Stimulated activated CD8-positive, alpha-beta memory T cell treated with anti-CD3 and anti-CD28 coated beads, Interleukin-4, amount 100 ng/mL, for 48 hours (primary cell): Measurements from ENCODE around the gene CDKL5.
"Not testable (repeated sequence)": the region's sequence is repeated elsewhere in the genome, so short reads cannot be mapped to it uniquely, and the experiment has no call there.

Experiments used
- DNase-seq: peaks from one replicate; pipeline ENCODE4 v3.0.0-alpha.2; 2020

Gene CDKL5

DNA sequence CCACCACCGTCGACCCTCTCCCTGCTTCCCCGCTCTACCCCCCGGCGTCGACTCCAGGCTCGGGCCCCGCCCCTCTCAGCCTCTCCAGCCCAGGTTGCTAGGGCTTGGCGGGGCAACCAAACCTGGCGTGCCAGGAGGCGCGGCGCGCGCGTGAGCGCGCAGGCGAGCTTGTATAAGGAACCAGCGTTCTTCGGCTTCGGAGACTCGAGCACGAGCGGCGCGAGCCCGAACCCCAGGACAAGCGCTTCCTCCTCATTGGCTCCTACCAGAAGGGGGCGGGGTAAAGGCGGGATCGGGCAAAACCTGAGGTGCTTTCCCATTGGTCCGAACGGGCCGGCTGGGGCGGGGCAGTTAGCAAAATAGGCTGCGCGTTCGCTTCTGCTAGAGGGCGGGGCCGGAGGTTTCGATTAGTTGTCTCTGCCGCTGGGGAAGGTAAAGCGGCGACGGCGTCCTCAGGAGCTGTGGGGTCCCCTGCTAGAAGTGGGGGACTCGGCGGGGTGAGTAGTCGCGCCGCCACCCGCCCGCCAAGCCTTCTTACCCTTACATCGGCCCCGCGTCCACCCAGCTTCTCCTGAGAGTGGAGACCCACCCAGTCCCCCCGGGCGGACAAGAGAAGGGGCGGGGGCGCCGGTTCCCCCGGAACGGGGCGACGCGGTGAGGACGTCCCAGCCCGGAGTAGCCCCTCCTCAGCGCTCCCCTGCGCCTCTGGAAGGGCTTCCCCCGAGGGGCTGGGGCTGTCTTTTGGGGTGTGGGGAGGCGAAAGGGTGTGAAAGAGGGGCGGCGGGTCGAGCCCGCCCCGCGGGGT, at the start of gene CDKL5:
Gene CDKL5 (plus strand): TSS at position 410 of the 805 bp plus-strand sequence. CDS start 81,489 bp downstream, outside the sequence.
- DNase-seq, result peak; percentile 94

DNA sequence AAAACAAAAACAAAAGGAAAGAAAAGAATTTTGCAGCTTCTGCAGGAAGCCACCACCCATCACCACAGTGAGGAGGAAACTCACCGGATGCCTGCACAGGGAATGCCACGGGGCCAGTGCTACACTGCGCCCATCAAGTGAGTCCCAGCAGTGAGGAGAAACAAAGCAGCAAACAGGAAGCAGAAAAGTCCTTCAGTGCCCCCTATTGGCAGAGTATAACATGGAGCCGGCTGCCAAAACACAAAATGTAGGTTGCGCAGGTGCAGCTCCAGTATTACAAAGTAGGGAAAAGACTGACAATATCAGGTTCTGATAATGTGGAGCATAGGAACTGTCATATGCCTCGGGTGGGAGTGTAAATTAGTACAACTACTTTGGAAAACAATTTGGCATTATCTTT, 47.6 kb upstream of the CDKL5 start:
- DNase-seq, result peak; percentile 30

DNA sequence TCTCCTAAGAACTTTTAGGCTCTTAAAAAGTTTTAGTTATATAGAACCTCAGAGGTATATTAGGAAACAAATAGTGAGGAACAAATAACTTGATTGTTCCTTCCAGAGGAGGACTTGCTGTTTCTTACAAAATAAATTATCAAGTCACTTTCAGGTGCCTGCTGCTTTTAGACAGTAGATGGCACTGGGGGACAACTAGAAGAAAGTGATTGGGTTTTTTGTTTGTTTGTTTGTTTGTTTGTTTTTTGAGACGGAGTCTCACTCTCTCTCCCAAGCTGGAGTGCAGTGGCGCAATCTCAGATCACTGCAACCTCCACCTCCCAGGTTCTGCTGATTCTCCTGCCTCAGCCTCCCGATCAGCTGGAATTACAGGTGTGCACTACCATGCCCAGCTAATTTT, 35.4 kb upstream of the CDKL5 start:
- DNase-seq, result no peak

DNA sequence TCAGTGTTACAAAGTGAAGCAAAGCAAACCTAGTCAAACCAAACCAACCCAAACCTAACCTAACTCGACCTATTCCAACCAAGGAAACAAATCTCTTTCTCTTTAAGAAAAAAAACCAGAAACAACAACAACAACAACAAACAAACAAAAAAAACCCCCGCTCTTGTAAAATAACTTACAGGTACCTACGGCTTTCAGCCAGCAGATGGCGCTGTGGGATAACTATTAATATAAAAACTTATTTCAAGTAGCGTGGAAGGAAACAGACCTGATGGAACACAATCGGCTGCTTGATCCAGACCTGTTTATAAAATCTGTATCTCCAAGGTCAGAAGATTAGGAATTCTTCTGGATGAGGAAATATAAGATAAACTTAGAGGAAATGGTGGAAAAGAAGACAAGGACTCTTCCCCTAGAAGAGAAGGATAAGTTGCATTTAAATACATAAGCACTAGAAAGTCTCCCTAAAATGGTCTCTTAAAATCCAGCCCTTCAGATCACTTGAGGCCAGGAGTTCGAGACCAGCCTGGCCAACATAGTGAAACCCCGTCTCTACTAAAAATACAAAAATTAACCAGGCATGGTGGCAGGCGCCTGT, 34.4 kb upstream of the CDKL5 start:
- DNase-seq, result peak; percentile 74

DNA sequence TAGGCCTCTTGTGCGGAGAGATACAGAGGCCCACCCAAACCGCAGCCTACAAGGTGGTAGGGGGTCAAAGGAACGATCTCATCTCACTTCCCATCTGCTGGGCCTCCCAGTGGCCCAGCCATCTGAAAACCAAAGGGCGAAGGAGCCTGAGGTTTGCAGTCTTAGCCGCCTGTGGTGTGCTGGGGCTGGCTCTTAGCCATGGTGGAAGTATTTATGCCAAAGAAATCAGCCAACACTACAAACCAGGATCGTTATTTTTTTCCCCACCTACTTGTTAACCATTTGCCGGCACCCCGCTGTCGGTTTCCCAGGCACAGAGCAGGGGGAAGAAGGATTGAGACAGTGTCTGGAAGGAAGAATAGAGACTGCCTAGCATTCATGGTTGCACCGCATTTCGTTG, 30.9 kb upstream of the CDKL5 start:
- no peak for DNase-seq

DNA sequence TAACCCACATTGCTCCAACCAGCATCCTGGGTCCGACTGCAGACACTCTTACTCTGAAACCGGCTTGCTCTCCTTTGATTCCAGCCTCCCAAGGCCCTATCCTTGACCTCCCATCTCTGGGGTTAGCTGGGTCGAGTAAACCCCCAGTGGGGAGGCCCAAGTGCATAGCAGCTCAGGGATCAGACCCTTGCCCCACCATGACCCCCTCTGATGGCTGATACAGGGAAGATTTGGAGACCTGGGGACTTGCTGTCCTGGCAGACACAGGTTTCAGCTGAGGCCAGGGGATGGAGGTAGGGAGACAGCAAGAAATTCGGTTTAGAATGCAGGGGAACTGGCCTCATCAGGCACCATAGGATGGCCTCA, 23.6 kb upstream of the CDKL5 start:
- DNase-seq, result no peak

DNA sequence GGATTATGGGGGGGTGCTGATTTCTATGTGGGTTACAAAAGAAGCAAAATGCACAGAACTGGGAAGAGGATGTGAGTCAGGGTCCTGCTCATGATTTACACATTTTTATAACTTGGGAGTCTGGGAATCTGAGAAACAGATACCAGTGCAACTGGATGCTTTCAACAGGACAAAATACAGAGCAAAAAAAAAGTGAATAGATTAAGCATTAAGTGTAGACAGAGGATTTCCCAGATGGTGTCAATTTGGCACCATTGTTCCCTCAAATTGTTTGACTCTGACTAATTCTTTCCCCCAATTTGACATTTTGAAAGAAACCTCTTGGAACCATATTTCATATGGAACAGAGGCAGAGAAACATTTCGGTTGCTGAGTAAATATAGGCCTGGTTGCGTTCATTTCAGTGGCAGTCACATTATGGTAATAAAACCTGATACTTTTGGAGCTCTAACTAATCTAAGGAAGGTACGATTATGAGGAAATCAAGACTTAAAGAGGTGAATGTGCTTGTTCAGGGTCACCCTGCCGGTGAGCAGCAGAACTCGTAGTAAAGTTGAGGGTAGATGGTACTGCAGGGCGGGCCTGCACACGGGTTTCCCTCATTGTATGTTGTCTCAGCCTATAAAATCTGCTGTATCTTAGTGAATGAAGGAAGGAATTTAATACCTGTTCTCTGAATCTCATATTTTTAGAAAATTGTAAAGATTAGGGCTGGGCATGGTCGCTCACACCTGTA, 18.7 kb upstream of the CDKL5 start:
- DNase-seq, result no peak

DNA sequence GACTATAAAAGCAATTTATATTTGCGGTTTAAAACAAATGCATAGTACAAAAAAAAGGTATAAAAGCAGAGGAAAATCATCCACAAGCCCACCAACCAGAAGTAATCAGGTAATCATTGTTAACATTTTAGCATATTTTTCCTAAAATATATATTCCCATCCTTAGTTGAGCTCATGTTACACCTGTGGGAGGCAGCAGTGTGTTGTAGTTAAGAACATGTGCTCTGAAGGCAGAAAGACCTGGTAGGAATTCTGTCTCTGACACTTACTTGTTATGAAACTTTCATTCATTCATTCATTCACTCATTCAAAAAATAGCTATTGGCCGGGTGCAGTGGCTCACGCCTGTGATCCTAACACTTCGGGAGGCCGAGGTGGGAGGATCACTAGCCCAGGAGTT, 15.4 kb upstream of the CDKL5 start:
- DNase-seq, result no peak

DNA sequence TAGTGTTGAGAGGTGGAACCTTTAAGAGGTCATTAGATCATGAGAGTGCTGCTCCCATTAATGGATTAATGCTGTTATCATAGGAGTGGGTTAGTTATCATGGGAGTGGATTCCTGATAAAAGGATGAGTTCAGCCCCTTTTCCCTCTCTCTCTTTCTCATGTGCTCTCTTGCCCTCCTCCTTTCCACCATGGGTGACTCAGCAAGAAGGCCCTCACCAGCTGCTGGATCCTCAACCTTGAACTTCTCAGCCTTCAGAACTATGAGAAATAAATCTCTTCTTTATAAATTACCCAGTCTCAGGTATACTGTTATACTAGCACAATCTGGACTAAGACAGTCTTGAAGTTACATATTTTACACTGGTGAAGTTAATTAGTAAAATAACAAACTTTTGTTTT, 10.0 kb upstream of the CDKL5 start:
- no peak for DNase-seq

DNA sequence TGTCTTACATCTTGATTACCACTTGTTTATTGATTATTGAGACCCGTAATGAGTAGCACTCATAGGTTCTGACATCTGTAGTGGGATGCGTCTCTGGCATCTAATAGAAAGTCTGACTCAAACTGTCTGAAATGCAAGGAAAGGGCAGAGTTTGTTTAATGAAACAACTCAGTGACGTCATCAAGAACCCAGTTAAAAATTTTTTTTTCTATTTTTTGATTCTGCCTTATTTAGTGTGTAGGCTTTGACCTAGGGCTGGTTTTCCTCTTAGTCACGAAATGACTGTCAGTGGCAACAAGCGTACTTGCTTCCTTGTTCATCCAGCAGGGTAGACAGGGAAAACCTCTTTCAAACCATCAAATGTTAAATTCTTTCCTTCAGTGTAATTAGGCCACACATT, 3.1 kb upstream of the CDKL5 start:
- no peak for DNase-seq

DNA sequence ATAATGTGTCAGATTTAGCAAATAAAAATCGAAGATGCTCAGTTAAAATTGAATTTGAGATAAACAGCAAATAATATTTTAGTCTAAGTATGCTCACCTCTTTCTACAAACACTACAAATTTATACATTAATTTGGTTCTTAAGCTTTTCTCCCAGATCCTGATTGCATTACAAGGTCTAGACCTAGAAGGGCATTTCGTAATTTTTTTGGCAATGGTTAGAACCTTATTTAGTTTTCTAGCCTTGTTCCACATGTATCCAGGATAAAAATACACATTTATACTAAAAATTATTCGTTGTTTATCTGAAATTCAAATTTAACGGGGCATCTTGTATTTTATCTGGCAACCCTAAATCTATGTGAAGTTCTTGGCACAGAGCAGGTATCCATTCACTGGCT, 2.5 kb upstream of the CDKL5 start:
- DNase-seq, result no peak

DNA sequence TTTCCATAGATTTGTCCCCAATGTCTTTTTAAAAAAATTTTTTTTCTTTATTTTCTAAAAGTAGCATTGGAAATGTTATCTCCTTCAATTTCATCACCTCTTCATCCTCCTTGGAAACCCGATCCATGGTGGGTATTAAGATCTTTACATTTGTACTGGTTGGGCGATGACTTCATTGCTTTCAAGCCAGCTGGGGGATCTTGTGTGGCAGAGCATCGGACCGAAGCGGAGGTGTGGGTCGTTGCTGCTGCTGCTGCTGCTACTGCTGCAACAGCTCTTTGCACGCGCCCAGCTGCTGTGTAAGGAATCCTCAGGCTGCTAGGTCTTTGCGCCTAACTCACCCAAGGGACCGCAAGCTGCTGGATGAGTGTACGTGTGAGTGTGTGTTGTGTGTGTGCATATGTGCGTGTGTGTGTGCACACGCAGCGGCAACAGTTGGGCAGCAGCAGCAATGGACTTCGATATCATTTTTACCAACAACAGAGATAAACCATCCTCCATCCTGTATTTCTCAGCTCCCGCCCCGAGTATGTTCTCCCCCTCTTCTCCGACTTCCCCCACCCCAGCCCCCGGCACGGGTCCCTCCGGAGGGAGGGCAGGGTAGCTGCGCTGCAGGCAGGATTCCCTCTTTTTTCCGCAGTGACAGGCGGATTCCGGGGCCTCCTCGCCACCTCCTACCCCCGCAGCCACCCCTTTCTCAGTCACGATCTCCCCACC, 768 bp upstream of the CDKL5 start:
- peak; percentile 33 for DNase-seq

DNA sequence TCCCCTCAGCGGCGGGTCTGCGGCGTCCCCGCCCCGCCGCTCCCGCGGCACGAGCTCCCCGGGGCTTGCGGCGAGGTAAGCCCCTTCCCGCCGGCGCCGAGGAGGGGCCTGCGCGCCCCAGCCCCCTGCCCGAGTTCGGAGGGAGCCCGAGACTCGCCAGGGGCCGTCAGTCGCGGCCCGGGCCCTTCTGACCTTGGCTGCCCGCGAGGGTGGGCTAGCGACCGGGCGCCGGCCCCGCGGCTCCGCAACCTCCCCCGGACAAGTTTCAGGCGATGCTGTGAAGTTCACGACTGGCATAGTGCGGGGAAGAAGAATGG, 554 bp downstream of the CDKL5 start:
- peak; percentile 20 for DNase-seq

DNA sequence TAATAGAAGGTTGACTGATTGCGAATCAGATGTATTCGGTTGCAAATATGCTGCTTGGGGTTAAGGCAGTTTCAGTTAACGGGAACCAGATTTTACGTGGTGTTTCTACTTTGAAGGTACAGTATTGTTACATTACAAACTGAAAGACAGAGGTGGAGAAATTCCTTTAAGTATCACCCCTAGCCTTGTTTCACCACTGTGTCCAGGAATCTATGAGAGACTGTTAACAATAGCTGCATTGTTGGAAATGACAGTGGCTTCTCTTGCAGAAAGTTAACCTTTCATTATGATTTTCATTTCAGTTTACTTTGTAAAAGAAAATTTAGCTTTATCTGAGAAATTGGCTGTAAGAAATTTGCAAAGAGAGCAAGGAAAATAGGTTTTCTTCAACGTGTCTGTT, 2.6 kb downstream of the CDKL5 start:
- no peak for DNase-seq

DNA sequence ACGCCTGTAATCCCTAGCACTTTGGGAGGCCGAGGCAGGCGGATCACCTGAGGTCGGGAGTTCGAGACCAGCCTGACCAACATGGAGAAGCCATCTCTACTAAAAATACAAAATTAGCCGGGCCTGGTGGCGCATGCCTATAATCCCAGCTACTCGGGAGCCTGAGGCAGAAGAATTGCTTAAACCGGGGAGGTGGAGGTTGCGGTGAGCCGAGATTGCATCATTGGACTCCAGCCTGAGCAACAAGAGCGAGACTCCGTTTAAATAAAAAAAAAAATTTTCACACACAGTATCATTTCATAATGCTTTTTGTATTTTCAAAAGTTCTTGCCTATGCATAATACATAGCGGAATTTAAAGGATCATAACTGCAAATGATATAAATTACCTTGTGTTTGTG, 7.9 kb downstream of the CDKL5 start:
- DNase-seq, result not testable (repeated sequence)

DNA sequence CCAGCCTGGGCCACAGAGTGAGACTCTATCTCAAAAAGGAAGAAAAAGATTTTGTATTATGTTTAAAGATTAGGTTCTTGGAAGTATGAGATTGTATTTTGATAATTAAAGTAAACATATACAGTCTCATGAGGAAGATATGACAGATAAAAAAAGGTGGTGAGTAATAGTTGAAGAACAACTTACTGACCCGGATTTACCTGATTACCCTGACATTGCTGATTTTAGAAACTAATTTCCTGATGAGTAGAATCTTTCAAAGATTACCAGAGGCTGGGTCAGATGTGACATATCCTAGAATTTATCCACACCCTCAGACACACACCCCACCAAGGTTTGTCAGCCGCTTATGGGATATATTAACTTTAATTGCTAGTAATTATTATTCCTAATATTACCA, 9.5 kb downstream of the CDKL5 start:
- no peak for DNase-seq

DNA sequence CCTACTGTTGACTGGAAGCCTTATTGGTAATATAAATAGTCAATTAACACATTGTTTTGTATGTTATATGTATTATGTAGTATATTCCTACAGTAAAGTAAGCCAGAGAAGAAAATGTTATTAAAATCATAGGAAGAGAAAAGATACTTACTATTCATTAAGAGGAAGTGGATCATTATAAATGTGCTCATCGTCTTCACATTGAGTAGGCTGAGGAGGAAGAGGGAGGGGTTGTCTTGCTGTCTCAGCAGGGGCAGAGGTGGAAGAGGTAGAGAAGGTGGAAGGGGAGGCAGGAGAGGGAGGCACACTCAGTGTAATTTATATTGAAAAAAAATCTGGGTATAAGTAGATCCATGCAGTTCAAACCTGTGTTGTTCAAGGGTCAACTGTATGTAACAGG, 10.6 kb downstream of the CDKL5 start:
- no peak for DNase-seq

DNA sequence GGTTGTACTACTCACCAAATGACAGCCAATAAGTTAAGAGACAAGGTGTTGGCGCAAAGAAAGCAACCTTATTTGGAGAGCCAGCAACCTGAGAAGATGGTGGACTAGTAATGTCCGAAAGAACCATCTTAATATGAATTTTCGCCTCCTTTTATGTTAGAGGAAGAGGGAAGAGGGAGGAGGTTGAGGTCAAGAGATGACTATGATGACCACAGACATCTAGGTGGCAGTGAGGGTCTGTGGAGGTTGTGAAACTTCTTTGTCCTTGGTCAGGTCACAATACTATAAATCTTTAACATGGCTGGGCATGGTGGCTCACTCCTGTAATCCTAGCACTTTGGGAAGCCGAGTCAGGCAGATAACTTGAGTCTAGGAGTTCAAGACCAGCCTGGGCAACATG, 15.4 kb downstream of the CDKL5 start:
- no peak for DNase-seq

DNA sequence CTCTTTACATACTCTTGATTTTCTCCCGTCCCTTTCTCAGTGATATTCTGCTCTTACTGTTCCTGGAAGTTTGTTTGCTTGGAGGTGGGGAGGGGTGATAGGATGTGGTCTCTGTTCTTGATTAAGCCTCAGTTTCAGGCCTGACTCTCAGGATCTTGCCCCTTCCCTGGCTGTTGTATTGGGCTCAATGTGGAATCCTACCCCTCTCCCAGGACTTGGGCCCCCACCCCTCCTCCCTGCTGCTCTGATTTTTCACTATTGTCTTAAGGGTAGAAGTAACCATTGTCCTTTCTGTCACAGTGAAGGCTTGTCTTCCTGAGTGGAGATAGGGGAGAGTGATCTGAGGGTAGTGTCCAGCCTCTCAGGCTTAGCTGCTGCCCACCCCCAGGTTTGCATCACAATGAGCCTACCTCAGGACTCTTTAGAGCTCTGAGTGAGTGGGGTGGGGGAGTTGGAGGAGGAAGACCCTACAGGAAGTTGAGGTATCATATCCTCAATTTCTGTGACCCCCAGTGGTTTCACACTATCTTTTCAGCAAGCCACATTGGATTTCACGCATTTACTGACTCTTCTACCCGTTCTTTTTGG, 16.5 kb downstream of the CDKL5 start:
- no peak for DNase-seq

DNA sequence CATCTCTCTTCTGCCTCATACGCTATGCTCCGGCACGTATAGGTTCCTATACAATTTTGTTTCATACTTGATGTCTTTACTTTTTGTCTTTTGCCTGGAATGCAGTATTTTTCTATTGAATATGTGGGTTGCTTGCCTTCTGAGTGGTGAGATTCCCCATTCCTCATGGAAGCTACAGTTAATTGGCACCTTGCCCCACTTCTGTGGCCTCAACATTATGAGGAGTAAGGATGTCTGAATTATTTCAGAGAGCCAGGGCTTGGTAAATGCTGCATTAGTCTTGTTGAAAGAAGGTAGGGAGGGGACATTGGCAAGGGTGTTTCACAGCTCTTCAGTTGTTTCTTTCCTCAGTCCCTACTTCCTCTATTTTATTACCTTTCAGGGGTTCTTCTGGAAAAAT, 23.0 kb downstream of the CDKL5 start:
- DNase-seq, result no peak

DNA sequence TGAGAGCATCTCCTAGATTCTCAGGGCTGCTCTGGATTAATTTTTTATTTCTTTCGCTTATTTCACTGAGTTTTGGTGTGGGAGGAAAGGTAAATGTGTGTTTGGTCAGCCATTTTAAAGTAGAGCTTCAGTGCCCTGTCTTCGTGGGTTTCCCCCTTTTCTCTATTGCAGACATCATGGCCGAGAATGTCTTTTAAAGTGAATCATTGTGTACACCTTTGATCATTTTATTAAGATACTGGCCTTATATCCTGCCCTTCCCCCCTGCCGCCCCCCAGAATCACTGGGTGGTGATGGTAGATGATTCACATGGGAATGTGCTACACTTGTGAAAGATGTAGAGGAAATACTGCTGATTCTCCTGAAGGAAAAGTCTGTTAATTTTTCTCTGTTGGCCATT, 23.8 kb downstream of the CDKL5 start:
- DNase-seq, result no peak

DNA sequence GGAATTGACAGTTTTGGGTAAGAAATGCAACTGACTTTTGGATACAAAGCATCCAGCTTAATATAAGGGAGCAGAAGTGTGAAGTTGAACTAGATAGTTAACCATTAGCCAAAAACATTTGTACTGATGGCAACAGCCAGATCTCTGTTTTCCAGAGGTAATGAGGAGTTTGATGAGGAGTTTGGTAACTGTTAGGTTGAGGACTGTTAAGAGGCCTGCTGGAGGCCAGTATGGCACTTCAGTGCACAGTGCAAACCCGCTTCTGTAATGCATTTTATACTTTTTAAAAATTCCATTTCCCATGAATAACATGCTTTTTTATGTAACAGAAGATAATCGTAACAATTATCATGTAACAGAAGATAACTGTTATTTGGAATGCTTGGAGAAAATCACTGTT, 30.0 kb downstream of the CDKL5 start:
- no peak for DNase-seq

DNA sequence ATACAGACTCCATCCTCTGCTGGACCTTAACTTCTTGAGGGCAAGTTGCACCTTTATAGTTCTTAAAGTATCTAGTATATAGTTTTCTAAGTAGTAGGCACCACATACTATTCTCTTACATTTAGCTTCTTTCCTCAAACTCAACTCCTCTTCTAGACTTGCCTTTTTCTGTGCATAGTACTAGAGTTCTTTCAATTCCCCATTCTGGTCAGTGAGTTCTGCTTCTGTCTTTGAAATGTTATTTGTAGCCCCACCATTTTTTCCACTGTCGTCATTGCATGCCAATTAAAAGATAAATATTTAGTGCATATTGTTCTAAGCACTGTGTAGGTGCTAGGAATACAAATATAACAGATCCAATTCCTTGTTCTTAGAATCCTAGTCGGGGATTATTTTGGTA, 31.6 kb downstream of the CDKL5 start:
- DNase-seq, result no peak
